Measurements from ENCODE around the gene HNRNPU.

- no peak for TF ChIP-seq EZH2phosphoT487 (IDR thresholded peaks at IDR 0.05; ENCODE audit: insufficient read depth, low read depth)
- no peak for TF ChIP-seq EZH2 (IDR thresholded peaks at IDR 0.05; ENCODE audit: insufficient read depth, poor library complexity, severe bottlenecking)
These were observed 657 bp upstream of the HNRNPU start for GRCh38 chr1:244865028-244865371.

Measured in GM23248 (cell line).